ENCODE measurements around the gene AMER3. TPM values are rescaled to one million over a fixed set of nuclear protein-coding genes. Genes with fewer than 3 reads are reported as not detected.

AMER3 gene
- total and polyA plus RNA-seq, 2 of the 8 experiments (the other 6 are each of a cell fraction or from before 2014, with no cell fraction given) = 0.15 to 0.19 TPM

- no peak overlapping the region for H3K23ac ChIP-seq (ENCODE audit: insufficient read length)
- H3K4ac ChIP-seq (replicated peaks; ENCODE audit: insufficient read length, low read depth, low read length) = no peak overlapping the region
- no peak overlapping the region for H3K9ac ChIP-seq (replicated peaks in 1 of 4; ENCODE audit: extremely low read depth in 1 of 4, low read depth in 3 of 4, low read length in 3 of 4)
- no peaks in the 10 kb centered on the region; a peak in 1 of 7 replicates for H3K27me3 ChIP-seq (replicated peaks in 1 of 4; ENCODE audit: control insufficient read depth in 3 of 4, extremely low read depth in 1 of 4, insufficient read depth in 3 of 4, low read length in 3 of 4)
- H2BK20ac ChIP-seq (ENCODE audit: low read length) = no peak overlapping the region
- no peak overlapping the region for H3K56ac ChIP-seq (replicated peaks; ENCODE audit: insufficient read length, low read depth, low read length)
- no peak overlapping the region for H3K27ac ChIP-seq (ENCODE audit: low read depth, low read length)
- H3K18ac ChIP-seq (ENCODE audit: extremely low read depth, low read length) = no peak overlapping the region
- peaks cover 0 to 3% of the 10 kb centered on the region in 2 experiments for H4K20me1 ChIP-seq (replicated peaks in 1 of 2; ENCODE audit: control insufficient read depth in 1 of 2, insufficient read depth in 2 of 2, low read length in 2 of 2)
- no peak overlapping the region for H2BK15ac ChIP-seq (ENCODE audit: low read length)
- no peak overlapping the region for H3K14ac ChIP-seq (ENCODE audit: insufficient read length)
- H4K91ac ChIP-seq (replicated peaks; ENCODE audit: insufficient read length, low read length) = no peak overlapping the region
- no peaks in the 10 kb centered on the region for H3K79me2 ChIP-seq (ENCODE audit: control insufficient read depth in 1 of 2, insufficient read depth in 2 of 2, low read length in 2 of 2)
- H3K36me3 ChIP-seq (ENCODE audit: control insufficient read depth in 2 of 4, insufficient read depth in 4 of 4, low read length in 3 of 4) = no peaks in the 10 kb centered on the region
- H3K79me1 ChIP-seq (ENCODE audit: low read depth, low read length) = no peaks in the 10 kb centered on the region
- DNase-seq (ENCODE audit: low read depth in 1 of 2, low spot score in 2 of 2) = no peak
- 87% methylated on average over 9 of the region's 9 CpGs; no CpG with 5 or more reads in 1 of the 2 experiments for WGBS, 2 experiments (ENCODE audit: extremely low coverage in 1 of 2, insufficient coverage in 1 of 2, insufficient read length in 1 of 2, insufficient replicate concordance in 2 of 2, low coverage in 1 of 2, low lambda C conversion rate in 2 of 2, missing lambda C conversion rate in 1 of 2)
- H2AFZ ChIP-seq (ENCODE audit: low read length) = no peak overlapping the region
- H2BK12ac ChIP-seq (ENCODE audit: low read depth, low read length) = no peak overlapping the region; the same call in 1 of the 2 replicates
- H4K8ac ChIP-seq (ENCODE audit: extremely low read depth, insufficient read depth, low read length) = no peak overlapping the region
- no peak overlapping the region for H4K5ac ChIP-seq (ENCODE audit: insufficient read length, low read depth, low read length)
- H2BK120ac ChIP-seq (replicated peaks; ENCODE audit: low read depth, low read length) = no peak overlapping the region
- H3K4me2 ChIP-seq (ENCODE audit: insufficient read depth in 1 of 2, low read depth in 2 of 2, low read length in 2 of 2) = no peak overlapping the region
- FAIRE-seq = no peak
- H3K4me3 ChIP-seq (ENCODE audit: extremely low read depth in 1 of 4, insufficient read depth in 2 of 4, low read depth in 3 of 4, low read length in 4 of 4) = no peak overlapping the region
- ChIA-PET CTCF (ENCODE audit: partially characterized antibody) (interaction anchor here (0.7 to 1.1 kb wide), 2 partner anchors 29 to 134 kb away, joined by 3 to 6 read pairs; no protein-coding TSS in a partner anchor), POLR2A (ENCODE audit: partially characterized antibody) (no interaction called here)
- H2AK5ac ChIP-seq (ENCODE audit: low read depth, low read length) = no peak overlapping the region
- no peaks in the 10 kb centered on the region for H3K9me3 ChIP-seq (ENCODE audit: insufficient read depth in 2 of 2, low read depth in 1 of 2, low read length in 1 of 2)
- peaks cover 3% of the 10 kb centered on the region; the same call in 1 of the 2 replicates for H3K23me2 ChIP-seq (ENCODE audit: low read depth, low read length)
- H3K4me1 ChIP-seq (replicated peaks in 1 of 4; ENCODE audit: control insufficient read depth in 3 of 4, insufficient read depth in 4 of 4, low read length in 3 of 4) = no peaks in the 10 kb centered on the region
- no peak overlapping the region for H2BK5ac ChIP-seq (ENCODE audit: low read depth, low read length)
- TF ChIP-seq BRCA1 (IDR thresholded peaks at IDR 0.05; ENCODE audit: low read depth, low read length) (no peak), RNF2 (IDR thresholded peaks at IDR 0.05; ENCODE audit: borderline replicate concordance, low read depth, low read length, missing control alignments, poor library complexity, severe bottlenecking) (no peak), EGR1 (IDR thresholded peaks at IDR 0.05; ENCODE audit: borderline replicate concordance, low read depth, low read length) (no peak), YY1 (IDR thresholded peaks at IDR 0.05; ENCODE audit: low read depth, low read length) (no peak), HDAC6 (IDR thresholded peaks at IDR 0.05; ENCODE audit: low read depth, low read length) (no peak), USF2 (IDR thresholded peaks at IDR 0.05; ENCODE audit: low read length) (no peak), KDM1A (IDR thresholded peaks at IDR 0.05; ENCODE audit: borderline replicate concordance, low read length) (no peak), TAF1 (IDR thresholded peaks at IDR 0.05; ENCODE audit: low read depth, low read length) (no peak), MAX (IDR thresholded peaks at IDR 0.05) (no peak), FOSL1 (IDR thresholded peaks at IDR 0.05; ENCODE audit: insufficient read depth, low read depth, low read length) (no peak), NRF1 (IDR thresholded peaks at IDR 0.05; ENCODE audit: low read depth, low read length) (no peak)
Observed at GRCh38 chr2:130790804-130791616, 35.7 kb downstream of the AMER3 start.

Data from H1 (cell line).